Medulla oblongata (tissue), 1 donor: ENCODE results near the gene KRTAP10-8.
"Not testable (repeated sequence)": the region's sequence is repeated elsewhere in the genome, so short reads cannot be mapped to it uniquely, and the experiment has no call there.

Experiments used
- DNase-seq: peaks from one replicate; pipeline ENCODE4 v3.0.0-alpha.2; 2015; ENCODE audit errors: extremely low spot score

The KRTAP10-8 gene

DNA sequence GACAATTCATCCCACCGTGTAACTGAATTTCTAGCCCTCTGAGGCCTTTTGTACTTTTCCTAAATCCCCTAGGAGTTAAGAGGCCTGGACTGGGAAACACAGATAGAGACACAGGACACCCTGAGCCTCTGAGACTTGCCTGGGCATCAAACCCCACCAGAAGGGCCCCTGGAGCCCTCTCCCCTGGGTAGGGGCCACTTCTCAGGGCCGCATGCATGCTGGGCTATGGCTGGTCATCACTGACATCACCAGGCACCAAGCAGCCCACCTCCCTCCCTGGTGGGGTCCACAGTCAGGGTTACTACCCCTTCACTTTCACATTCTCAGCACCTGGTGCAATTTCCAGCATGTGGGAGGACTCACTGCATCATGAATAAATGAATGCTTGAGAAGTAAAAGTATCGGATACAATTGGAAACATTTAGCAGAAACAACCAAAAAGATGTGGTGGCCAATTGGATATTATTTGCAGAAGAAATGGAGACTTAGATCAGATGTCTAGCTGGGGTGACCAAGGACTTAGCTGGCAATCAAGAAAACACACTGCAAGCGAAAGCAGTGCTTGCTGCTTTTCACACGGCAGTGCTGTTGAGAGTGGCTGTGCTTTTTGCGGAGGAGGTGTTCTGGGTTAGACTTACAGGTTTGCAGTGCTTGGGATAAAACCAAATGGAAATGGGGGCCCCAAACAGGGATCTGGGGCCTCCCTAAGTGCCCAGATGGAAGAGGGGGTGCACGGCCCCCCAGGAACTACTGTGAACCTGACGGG lies 12.4 kb upstream of the KRTAP10-8 start:
- no peak for DNase-seq

DNA sequence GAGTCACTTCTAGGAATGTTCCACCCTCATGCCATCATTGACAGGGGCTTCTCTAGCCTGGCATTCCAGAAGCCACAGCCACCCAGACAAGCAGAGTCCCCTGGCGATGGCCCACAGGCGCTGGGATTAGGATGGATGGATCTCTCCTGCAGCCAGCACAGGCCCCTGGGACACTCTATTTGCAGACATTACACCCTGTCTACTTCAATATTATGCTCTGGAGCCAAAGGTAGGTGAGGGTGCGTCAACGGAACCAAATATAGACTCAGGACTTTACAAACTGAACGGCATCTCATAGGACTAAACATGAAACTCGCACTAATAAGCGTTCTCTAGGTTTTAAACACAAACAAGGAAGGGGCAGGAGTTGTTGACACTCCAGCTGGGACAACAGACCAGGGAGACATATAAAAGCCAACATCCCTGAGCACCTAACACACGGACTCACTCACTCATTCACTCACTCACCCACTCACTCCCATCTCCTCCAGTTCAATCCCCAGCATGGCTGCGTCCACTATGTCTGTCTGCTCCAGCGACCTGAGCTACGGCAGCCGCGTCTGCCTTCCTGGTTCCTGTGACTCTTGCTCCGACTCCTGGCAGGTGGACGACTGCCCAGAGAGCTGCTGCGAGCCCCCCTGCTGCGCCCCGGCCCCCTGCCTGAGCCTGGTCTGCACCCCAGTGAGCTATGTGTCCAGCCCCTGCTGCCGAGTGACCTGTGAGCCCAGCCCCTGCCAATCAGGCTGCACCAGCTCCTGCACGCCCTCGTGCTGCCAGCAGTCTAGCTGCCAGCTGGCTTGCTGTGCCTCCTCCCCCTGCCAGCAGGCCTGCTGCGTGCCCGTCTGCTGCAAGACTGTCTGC lies 11.5 kb upstream of the KRTAP10-8 start, which contains the start of gene KRTAP10-7:
Gene KRTAP10-7, plus strand, starts transcription at position 480 of the 861 bp plus-strand sequence. Its CDS starts 25 bp downstream, at position 505.
- not testable (repeated sequence) for DNase-seq

DNA sequence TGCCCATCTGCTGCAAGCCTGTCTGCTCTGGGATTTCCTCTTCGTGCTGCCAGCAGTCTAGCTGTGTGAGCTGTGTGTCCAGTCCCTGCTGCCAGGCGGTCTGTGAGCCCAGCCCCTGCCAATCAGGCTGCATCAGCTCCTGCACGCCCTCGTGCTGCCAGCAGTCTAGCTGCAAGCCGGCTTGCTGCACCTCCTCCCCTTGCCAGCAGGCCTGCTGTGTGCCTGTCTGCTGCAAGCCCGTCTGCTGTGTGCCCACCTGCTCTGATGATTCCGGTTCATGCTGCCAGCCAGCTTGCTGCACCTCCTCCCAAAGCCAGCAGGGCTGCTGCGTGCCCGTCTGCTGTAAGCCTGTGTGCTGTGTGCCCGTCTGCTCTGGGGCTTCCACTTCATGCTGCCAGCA lies 10.8 kb upstream of the KRTAP10-8 start:
- not testable (repeated sequence) for DNase-seq

DNA sequence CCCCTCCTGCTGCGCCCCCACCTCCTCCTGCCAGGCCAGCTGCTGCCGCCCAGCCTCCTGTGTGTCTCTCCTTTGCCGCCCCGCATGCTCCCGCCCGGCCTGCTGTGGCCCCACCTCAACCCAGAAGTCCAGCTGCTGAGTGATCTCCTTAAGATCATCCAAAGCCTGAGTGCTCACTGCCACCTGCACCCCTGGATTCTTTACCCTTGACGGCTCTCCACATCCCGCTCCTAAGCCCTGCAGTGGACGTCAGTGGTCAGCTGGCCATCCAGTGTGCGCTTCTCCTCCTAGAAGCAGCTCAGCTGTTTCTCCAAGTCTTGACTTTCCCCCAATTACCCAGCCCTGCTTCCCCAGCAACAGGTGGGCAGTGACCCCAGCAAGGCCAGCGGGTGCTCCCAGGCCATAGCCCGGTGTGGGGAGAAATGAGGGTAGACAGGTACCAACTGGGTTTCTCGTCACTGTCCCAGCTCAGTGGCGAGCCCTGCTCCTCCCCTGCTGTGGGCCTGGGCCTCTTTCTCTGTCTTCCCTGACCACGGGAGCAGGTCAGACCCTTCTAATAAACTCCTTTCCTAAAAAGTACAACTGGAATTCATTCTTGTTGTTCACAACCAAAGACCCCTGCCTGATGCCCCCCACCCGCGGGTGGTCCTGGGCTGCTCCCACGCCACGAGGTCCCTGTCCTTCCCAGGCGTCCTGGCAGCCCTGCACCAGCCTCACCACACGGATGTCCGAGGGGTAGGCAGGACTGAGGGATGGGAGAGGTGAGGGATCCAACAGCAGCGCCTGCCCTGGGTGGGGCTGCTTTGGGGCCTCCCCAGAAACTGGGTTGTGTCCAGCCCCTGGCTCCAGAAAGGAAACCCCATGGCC lies 10.1 kb upstream of the KRTAP10-8 start:
- no peak for DNase-seq

DNA sequence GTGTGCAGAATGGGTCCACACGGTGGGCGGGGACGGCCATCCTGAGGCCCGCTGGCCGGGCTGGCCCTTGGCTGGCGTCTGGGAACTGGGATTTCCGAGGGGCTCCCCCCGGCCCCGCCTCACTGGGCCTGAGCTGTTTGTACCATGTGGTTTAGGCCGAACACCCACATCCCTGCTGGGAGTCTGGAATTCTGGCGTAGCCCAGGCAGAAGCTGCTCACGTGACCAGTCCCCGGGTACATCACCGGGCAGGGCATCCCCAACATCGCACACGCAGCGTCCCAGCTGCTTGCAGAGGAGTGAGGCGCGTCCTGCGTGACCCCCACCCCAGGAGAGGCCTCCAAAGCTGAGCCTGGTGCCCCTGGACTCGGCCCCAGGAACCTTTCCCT lies 9.4 kb upstream of the KRTAP10-8 start:
- no peak for DNase-seq

DNA sequence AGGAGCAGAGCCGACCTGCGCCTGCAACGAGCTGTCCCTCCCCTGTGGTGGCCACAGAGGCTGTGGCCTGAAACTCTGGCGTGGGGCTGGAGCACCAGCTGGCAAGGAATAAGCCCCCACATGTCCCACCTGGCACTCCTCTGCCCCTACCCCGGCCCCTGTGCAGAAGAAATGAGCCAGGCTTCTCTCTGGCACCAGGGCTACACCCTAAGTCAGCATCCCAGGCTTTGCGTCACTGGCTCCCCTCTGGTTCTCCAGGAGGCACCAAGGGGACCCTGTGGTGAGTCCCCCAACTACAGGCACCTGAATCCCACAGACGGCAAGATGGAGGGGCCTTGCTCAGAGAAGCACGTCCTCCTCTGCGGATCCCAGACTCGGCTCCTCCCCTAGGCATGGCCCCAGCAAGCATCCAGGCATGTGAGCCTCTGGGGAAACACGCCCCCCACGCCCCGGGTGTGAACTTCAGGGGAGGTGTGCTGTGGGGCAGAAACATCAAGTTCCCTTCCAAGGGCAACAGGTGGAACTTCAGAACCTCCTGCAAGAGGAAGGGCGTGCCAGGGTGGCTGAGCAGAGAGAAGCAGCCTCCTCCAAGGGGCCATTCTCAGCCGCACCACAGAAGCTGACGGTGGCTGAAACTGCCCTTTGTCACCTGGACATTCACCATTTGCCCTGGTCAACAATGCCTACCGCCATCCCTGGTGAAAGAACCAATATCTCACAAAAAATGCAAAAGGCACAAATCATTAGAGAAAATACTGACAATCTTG lies 8.6 kb upstream of the KRTAP10-8 start:
- DNase-seq: no peak

DNA sequence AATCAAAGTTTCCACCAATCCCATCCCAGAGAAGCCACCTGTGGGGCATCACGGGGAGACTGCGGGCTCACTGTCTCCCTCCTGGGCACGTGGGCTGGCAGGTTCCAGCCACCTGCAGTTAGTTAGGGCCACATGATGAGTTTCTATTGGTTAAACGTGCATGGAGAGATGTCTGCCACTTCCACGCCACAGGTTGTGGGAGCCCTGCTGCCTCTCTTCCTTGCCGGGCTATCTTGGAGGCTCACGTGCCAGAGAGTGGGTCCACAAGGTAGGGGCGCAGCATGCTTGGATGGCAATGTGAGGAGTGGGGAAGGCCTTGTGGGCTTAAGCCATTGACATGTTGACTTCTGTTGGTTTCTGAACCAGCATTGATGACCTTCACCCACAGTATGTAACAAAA lies 8.0 kb upstream of the KRTAP10-8 start:
- DNase-seq: no peak

DNA sequence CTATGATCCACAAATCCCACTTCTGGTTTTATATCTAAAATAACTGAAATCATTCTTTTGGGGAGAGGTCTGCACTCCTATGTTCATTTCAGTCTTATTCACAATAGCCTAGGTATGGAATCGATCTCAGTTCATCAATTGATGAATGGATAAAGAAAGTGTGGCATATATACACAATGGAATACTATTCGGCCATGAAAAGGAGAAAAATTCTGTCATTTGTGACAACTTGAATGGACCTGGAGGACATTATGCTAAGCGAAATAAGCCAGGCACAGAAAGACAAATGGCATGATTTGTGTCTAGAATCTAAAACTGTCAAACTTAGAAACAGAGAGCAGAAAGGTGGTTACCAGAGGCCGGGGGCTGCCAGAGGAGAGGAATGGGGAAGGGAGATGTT lies 5.4 kb upstream of the KRTAP10-8 start:
- DNase-seq: no peak

DNA sequence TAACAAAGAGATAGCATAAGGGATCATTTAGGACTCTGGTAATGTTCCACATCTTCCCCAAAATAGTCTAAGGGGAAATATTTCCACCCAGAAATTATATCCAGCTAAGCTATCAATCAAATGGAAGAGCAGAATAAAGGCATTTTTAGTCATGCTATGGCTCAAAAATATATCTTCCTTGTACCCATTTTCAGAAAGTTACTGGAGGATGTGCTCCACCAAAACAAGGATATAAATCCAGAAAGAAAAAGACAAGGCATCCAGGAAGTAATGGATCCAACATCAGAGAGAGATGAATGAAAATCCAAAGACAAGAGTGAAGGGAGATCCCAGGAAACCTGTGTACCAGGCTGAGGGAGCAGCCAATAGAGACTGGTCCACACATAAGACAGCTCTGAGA lies 2.7 kb upstream of the KRTAP10-8 start:
- DNase-seq: no peak

DNA sequence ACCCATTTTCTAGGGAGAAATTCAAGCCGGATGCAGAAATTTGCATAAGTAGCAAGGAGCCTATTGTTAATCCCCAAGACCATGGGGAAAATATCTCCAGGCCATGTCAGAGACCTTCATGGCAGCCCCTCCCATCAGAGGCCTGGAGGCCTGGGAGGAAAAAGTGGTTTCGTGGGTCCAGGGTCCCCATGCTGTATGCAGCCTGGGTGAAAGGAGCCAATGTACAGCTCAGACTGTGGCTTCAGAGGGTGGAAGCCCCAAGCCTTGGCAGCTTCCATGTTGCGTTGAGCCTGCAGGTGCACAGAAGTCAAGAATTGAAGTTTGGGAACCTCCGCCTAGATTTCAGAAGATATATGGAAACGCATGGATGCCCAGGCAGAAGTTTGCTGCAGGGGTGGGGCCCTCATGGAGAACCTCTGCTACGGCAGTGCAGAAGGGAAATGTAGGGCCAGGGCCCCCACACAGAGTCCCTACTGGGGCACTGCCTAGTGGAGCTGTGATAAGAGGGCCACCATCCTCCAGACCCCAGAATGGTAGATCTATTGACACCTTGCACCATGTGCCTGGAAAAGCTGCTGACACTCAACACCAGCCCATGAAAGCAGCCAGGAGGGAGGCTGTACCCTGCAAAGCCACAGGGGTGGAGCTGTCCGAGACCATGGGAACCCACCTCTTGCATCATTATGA lies 1.6 kb upstream of the KRTAP10-8 start:
- not testable (repeated sequence) for DNase-seq

DNA sequence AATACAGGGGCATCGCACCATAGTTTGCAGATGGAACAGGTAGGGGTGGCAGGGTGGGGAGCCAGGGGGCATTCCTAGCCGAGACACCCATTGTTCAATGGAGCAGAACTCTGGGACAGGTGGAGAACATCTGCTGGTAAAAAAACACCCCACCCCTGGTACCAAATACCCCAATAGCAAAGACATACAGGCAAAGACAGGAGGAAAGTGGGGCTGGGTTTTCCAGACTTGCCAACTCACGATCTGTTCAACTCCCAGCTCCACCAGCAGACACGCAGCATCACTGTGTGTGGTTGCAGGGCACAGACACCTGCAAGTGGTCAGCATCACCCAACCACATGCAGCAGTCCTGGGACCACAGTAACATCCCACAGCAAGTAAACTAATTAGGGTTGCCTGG lies 328 bp upstream of the KRTAP10-8 start:
- DNase-seq: no peak

DNA sequence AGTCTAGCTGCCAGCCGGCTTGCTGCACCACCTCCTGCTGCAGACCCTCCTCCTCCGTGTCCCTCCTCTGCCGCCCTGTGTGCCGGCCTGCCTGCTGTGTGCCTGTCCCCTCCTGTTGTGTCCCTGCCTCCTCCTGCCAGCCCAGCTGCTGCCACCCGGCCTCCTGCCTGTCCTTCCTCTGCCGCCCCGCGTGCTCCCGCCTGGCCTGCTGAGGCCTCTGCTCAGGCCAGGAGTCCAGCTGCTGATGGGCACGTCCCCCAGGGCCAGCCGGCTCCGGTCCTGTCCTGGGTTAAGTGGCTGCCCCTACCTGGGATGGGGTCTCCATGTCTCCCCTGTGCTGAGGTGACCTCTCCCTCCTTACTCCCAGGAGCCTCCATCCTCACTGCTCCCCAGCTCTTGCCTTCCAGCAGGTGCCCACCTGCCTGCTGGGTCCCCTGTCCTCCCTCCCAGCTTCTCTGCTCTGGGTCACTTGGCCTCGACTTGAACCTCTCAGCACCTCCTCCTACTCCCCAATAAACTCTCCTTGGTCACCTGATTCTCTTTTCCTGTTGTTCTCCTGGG lies 870 bp downstream of the KRTAP10-8 start:
- DNase-seq: no peak

DNA sequence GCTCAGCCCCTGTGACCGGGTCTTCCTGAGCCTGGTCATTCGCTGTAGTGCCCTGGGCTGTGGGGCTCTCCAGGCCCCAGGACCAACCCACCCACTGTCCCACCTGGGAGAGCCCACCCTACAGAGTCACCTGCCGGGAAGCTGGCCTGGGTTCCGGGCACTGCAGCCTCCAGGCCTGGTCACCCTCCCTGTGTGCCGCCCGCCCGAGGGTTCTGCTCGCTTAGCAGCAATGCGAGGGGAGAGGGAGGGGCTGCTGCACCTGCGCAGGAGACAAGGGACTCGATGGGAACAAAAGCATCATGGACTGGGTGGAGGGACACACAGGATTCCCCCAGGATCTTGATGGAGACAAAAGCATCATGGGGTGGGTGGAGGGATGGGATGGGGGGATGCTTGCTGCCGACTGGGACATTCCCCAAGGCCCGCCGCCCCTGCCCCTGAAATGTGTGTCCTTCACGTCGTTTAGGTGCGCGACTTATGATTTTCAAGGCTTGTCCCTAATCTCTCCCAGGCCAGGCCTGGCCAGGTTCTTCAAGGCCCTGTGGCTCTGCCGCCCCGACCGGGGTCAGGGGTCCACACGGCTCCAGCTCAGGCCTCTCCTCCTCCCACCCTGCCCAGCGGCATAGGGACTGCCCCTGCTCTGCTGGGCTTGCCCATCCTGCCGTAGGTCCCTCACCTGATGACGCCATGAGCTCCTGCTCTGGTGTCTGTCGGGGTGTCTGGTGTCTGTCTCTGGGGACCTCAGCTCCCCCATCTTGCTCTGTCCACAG lies 1.7 kb downstream of the KRTAP10-8 start:
- DNase-seq: no peak

DNA sequence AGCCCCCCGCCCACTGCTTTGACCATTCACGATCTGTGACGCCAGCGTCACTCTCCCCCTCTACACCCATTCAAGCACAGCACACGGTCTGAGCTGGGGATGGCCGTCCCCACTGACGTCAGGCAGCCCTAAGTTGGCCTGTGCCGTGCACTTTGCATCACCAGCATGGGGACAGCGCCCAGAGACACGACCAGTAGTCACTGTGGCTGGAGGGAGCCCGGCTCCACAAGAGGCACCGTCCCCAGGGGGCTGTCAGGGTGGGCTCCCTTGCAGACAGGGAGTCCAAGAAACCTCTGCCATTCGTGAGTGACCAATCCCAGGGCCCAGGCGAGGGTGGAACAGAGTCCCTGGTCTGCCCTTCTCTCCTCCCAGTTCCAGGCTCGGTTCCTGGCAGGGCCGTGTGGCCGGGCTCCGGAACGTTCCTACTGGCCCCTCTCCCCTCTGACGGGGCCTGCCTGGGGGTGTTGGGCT lies 2.3 kb downstream of the KRTAP10-8 start:
- no peak for DNase-seq

DNA sequence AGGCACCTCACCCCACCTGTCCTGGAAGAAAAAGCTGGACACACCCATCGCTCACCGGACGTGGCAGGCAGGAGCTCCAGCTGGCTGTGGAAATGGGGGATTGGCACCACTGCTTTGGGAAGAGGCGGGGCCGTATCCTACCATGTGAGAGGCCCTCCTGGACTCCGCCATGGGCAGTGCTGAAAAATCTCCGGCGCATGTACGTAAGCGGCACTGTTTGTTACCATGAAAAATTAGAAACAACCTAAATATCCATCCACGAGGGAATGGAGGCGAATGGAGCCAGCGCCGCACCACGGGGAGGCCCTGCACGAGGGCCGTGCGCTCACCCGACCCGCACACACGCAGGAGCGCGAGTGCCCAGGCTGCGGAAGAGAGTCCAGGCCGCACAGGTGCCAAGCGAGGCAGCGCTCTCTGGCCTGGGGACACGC lies 3.1 kb downstream of the KRTAP10-8 start:
- no peak for DNase-seq

DNA sequence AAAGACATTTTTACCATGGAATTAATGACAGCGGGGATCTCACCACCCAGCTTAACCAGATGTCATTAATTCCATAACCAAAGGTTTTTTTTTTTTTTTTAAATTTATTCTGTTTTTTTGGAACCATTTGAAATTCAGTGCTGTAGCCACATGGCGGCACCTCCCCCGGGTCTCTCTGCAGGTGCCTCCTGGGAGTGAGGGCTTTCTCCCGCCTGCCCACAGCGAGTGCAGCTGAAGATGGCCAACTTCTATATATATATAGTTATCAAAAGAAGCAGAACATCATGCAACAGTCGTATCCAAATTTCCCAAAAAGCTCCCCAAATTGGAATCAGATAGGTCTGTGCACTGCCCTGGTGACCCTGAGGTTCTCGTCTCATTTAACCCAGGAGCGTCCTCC lies 3.6 kb downstream of the KRTAP10-8 start:
- DNase-seq: no peak

DNA sequence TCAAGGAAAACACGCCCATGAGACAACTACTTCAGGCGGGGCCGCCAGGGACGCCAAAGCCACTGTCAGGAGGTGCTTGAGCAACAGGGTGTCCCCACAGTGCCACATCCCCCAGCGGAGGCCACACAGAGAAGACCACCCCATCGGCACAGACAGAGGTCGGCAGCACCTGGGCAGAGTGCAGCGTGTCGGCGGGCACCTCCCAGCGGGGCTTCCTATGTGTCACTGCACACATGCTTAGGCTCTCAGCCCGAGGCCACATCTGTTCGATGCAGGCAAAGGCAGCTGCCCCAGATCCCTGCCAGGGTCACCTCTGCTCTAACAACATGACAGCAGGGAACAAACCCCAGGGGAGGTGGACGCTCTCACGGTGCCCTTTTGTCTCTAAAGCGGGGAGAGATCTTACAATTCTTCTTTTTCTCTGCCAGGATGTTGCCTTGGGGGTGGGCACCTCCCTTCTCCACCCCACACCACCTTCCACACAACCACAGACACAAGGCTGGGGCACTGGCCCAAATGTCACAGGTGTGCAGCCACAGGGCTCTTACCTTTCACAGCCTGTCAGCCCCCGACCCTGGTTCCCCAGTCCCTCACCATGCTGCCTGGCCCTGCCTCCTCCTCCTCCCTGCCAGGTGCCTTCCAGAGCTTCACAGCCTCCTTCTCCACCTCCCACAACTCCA lies 4.2 kb downstream of the KRTAP10-8 start:
- no peak for DNase-seq

DNA sequence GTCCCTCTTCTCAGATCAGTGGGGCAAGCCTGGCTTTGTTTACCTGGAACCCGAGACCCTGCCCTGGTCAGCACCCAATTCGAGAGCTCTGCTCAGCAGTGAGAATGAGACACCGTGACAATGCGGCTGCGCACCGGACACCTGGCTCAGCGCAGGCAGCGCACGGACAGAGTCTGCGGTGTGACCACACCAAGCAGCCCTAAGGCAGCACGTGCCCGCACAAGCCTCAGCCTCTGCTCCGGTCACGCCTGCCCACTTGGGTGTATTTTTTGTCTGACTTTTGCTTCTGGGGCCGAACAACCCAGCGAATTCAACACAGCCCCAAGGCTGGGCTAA lies 4.7 kb downstream of the KRTAP10-8 start:
- no peak for DNase-seq

DNA sequence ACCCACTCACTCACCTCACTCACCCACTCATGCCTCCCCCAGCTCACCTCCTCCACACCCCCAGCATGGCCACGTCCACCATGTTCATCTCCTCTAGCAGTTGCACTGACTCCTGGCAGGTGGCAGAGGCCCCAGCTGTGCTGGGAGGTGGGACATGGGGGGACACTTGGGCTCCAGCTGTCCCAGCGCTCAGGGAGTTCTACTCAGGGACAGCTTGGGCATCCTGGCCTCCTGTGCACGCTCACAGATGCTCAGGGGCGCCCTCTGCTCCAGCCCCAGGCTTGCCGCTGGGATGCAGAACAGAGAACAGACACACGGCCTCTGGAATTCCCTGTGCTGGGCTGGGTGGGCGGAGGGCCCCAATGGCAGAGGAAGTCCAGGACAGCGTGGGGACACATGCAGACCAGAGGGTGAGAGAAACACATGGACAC lies 5.2 kb downstream of the KRTAP10-8 start:
- DNase-seq: no peak
